B cell (primary cell): ENCODE results near the gene TTF2.

Experiments
- EZH2 ChIP-seq: IDR thresholded peaks from 2 replicates; pipeline ENCODE4 v1.6.1; 2012; ENCODE audit warnings: borderline replicate concordance, low read depth, mild to moderate bottlenecking, moderate library complexity, low read length; ENCODE audit not compliant: insufficient read depth, poor library complexity, severe bottlenecking
- TF ChIP-seq, protein P1 (sequence below): fragments of 200-600 bp; IDR thresholded peaks from one replicate; pipeline ENCODE4 v1.8.0; 2022; ENCODE audit warnings: antibody characterized with exemption, mild to moderate bottlenecking

DNA sequence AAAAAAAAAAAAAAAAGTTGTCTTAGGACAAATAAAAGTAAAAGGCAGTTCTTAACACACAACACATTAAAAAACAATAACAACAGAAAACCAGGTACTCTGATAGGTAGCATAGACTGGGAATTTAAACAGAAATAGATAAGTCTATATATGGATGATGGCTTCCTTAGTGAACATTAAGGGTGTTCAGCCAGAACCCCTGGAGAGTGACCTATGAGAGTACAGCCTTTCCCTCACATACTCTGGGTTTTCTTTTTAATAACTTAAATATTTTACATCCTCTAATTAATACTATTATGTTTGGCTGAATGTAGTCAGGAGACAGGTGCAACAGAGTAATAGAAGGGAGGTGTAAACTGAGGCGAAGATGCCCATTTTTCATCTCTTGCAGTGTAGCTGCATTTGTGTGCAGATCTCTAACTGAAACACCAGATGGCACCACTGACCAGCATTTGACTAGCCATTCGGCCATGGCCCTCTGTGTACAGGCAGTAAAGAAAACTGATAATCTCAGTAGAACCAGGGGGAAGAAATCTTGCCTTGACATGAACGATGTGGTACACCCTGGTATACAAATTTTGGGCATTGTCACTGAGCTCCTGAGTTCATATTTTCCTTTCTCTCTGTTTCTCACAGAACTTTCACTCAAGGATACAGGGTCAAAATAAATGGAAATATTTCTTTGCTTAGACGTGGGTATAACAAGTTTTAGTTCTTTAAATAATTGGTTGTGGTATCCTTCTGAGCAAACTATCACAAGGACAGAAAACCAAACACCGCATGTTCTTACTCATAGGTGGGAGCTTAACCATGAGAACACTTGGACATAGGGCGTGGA is 7.6 kb downstream of the TTF2 start:
- TF ChIP-seq EZH2: no peak
- TF ChIP-seq, protein P1, sequence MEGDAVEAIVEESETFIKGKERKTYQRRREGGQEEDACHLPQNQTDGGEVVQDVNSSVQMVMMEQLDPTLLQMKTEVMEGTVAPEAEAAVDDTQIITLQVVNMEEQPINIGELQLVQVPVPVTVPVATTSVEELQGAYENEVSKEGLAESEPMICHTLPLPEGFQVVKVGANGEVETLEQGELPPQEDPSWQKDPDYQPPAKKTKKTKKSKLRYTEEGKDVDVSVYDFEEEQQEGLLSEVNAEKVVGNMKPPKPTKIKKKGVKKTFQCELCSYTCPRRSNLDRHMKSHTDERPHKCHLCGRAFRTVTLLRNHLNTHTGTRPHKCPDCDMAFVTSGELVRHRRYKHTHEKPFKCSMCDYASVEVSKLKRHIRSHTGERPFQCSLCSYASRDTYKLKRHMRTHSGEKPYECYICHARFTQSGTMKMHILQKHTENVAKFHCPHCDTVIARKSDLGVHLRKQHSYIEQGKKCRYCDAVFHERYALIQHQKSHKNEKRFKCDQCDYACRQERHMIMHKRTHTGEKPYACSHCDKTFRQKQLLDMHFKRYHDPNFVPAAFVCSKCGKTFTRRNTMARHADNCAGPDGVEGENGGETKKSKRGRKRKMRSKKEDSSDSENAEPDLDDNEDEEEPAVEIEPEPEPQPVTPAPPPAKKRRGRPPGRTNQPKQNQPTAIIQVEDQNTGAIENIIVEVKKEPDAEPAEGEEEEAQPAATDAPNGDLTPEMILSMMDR: peak; percentile 75
